Measurements from ENCODE around the gene EEFSEC.
"Not testable (repeated sequence)": the region's sequence is repeated elsewhere in the genome, so short reads cannot be mapped to it uniquely, and the experiment has no call there.

Gene EEFSEC

DNA sequence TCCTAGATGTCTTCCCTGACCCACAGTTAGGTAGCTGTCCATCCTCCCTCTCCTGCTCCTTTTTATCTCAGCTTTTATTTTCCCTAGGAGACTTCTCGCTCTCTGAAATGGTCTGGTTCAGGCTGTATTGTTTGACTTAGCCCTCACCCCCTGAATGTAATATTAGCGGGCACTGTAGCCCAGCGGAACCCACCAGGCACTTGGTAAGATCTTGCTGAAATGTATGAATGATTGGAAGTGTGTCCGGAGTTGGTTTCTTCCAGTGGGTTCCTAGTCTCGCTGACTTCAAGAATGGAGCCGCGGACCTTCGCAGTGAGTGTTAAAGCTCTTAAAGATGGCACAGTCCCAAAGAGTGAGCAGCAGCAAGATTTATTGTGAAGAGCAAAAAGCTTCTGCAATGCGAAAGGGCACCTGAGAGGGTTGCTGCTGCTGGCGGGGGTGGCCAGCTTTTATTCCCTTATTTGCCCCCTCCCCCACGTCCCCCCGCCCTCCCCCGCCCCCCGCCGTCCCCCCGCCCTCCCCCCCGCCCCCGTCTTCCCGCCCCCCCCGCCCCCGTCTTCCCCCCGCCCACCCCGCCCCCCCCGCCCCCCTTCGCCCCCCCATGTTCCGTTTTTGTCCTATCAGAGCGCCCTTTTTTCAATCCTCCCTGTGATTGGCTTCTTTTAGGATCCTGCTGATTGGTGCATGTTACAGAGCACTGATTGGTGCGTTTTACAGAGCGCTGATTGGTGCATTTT, 694 bp upstream of the EEFSEC start:
- DNase-seq = peak; percentile 28

DNA sequence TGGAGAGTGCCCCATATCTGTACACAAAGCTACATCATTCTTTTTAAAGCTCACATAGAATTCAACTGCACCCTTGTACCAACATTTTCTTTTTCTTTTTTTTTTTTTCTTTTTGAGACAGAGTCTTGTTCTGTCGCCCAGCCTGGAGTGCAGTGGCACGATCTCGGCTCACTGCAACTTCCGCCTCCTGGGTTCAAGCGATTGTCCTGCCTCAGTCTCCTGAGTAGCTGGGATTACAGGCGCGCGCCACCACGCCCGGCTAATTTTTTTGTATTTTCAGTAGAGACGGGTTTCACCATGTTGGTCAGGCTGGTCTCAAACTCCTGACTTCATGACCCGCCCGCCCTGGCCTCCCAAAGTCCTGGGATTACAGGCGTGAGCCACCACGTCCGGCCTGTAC, 1.1 kb downstream of the EEFSEC start:
- not testable (repeated sequence) for DNase-seq

DNA sequence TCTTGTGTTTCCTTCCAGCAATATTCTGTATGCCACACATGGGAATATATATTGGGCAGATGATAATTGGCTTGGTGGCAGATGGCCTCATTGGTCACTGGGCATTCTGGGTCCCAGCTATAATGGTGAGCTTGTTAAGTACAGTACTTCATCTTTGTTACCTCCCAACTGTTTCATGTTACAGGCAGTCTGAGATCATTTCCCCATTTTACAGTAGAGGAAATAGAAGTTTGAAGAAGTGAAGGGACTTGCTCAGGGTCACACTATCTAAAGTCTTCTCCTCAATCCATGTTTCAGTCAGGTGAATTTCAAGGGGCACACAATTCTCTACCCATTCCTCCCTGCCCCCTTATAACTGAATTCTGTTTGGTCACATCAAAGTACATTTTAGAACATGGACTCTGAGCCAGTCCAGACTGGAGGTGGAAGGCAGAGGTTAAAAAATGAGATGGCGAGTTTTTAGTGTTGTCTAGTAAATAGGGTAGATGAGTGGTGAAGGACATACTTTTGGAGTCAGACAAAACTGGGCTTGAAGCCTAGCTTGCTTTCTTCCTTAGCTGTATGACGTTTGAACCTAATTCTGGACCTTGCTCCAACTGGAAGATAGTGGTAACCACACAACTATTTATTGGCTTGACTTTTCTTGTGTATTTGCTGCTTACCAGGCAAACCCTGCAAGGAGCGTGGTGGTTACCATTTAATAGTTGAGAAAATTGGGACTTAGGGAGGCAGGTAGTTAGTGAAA, 2.5 kb downstream of the EEFSEC start:
- DNase-seq = no peak

DNA sequence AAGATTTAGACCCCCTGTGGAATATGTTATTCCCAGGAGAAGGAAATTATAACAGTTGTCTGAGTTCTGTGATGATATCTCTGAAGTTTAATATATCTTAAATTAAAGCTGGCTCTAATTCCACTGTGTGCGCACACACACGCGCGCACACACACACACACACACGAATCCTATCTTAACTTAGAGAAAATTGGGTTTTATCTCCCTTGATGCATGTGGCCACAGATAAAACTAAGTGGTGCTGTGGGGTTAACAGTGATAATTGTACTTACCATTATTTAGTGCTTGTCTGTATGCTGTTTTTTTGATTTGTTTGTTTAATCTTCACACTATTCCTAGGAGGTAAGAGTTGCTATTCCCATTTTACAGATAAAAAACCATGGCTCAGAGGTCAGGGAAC, 7.4 kb downstream of the EEFSEC start:
- DNase-seq = no peak

DNA sequence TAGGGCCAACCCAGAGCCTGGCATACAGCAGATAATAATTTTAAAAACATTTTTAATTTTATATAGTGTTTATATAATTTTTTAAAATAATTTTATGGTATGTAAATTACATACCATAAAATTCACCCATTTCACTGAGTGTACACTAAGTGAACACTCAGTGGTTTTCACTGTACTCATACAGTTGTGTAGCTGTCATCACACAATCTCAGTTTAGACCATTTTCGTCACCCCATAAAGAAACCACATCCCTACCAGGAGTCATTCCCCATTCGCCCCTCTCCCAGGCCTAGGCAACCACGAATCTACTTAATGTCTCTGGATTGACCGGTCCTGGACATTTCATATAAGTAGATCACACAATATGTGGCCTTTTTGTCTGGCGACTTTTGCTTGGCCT, 10.2 kb downstream of the EEFSEC start:
- DNase-seq = no peak

DNA sequence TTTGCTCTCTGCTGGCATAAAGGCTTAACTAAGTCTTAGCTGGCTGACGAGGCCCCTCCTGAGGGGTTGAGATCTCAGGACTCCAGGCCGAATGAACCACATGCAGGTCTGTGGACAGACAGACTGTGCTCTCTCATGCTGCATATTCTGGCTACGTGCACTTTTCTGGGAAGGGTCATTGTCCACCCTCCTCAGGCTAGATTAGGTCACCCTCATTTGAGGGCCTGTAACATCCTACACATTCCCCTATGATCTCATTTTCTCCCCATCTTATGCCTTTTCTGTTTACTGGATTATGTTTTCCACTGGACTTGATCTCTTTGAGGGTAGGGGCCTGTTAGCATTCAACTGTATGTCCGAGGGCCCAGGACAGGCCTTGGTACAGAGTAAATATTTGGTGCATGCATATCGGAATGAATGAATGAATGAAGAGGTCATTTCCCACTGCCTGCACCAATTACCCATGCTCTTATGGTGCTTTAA, 13.7 kb downstream of the EEFSEC start:
- DNase-seq = no peak

DNA sequence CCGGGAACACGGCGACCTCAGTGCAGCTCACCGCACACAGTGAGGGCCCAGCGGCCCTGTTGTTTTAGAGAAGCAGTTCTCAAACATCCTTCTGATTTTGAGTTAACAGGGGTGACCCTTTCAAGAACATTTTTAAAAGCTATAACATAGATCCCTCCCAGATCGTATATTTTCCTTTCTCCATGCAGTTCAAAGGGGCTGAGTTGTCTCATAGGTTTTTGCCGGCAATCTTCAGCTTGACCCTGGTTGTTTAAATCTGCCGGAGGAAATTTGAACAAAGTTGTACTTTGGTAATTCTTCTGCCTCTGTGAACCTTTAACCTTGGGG, 14.3 kb downstream of the EEFSEC start:
- no peak for DNase-seq

DNA sequence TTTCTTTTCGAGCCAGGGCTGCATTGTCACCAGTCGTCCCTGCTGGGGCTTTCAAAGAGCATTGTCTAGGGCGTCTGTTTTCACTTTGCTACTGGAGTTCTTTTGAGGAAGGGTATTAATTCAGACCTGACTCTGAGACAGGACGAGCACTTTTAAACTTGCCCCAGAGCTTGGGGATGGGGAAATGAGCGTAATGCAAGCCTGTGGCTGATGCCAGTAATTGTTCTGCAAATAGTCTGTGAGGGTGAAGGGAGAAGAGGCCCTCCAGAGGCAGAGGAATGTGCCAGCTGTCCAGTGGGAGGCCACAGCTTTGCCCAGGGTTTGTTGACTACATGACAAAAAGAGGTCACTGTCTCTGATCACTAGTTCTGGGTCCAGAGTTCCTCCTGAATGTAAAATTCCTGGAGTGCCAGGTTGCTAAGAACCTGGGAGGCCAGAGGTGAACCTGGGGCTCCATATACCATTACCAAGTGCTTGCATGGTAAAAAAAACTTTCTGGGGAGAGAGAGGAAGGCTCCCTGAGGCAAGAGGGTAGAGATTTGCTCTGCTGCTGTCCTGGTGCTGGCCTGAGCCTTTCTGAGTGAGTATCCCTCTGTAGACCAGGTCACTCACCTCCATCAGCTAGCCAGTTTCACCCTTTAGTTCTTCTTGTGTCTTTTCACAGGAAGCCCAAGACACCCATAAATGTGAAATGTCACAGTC, 14.8 kb downstream of the EEFSEC start:
- DNase-seq = no peak

DNA sequence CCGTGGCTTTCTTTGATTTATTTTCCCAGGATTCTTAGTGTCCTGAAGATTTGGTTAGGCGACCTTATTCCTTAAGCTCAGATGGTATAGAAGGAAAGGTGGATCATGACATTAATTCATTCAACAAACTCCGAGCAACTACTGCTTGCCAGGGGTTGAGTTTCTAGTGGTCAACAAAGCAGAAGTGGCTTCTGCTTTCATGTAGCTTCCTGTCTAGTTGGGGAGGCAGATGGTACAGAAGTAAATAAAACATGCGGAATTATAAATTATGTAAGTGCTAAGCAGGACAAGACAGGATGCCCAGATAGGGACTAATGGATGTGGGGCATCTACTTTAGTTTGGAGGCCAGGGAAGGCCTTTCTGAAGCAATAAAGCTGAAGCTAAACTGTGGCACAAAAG, 15.6 kb downstream of the EEFSEC start:
- DNase-seq = no peak

DNA sequence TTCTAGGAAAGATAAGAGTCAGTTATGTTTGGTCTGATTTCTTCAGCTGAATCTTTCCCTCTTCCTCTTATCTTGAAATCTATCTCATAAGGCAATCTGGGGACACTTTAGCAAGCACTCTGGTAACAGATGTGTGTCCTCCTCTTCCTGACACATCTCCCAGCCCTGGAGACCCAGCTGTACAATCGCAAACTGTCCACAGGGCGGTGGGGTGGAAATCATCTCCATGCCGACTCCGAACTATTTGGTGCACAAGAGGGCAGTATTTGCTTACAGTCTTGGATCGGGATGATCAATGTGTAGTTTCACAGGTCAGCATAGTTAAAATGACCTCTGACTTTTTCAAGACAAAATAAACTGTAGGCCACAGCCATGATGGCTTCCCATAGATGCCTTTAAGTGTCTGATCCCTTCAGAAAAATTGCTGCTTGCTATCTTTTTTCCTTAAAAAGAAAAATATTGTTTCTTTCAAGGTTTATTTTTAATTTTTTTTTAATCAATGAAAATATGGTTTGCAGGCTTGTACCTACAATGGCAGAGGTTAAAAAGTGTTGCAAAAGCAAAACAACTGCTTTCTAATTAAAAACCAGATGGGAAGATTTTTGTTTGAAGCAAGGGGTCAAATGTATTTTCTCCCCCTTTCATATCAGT, 17.7 kb downstream of the EEFSEC start:
- no peak for DNase-seq

DNA sequence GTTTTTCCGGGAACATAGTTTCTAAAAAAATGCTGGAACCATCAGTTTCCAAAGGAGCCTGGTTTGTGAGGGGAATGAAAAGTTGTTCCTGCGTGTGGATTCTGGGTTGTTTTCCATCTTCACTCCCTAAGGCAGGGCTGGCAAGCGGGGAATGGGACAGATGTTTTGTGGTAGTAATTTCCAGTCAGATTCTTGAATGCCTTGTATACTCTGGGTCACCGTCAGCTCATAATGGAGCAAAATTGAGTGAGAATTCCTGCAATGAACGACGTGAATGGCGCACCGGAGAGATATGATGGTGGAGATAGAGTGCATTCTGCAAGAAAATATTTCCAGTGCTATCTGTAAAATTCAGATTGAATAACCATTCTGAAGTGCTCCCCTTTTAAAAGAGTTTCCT, 19.9 kb downstream of the EEFSEC start:
- DNase-seq = no peak

DNA sequence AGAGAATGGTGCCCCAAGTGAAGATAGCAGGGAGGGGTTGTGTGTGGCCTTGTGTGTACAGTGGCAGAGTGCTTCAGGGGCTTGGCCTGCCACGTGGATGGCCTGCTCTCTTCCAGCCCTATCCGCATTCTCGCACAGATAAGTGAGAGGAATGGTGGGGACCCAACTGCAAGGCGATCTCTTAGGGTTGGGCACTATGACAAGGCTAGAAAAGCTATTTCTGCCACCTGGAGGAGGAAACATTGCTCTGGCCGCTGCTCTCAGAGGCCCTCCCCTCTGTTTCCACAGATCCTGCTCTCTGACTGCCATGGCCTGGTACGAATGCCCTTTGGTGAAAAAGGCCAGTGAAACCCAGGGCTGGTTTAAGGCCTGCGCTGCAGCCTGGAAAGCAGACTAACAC, 20.6 kb downstream of the EEFSEC start:
- no peak for DNase-seq

DNA sequence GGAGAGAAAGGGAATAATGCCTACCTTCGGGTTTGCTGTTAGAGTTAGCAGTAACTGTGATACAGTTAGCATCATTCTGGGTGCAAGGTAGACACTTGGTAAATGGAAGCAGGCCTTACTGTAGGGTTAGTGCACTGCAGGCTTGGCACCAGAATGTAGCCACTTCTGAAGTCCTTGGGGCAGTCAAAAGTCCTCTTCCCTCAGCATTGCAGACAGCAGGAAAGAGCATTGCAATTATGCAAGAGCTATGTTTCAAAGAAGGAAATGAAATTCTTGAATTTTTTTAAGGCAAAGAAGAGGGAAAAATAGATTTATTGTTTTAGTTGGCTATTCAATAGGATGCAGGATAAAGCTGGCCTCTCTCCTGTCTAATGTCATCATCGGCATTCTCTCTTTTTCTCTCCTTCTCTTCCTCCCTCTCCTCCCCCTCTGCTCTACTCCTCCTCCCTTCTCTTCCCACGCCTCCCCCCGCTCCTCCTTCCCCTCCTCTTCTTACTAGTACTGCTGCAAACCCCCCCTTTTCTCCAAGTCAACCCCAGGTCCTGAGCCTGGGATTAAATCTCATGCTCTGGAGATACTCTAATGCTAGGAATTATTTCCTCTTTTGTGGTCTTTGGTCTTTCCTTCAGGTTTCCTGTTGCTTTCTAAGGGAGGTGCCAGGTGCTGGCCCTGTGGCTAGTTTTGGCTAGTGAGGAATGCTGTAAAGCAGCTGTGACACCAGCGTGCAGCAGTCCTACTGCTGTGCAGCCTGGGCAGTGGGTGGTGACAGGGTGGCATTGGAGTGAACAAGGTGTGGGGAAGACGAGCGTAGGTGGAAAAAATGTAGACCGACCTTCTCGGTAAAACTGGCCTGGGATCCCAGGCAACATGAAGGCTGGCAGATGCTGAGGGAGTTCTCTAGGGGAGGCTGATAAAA, 21.7 kb downstream of the EEFSEC start:
- DNase-seq = no peak

DNA sequence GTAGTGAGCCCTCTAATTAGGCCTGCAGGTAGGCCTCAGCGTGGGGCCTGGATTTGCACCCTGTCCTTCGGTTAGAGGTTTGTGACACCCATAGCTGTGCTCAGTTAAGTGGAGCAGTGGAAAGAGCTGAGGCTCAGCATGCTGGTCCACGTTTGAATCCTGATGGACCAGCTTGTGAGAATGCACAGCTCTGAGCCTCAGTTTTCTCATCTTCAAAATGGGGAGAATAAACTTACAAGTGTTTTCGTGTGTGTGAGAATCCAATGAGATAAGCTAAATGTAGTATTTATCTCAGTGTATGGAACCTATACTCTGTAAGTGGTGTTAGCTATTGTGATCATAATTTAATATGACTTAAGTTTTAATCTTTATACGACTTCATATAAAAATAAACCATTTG, 22.5 kb downstream of the EEFSEC start:
- DNase-seq = no peak

DNA sequence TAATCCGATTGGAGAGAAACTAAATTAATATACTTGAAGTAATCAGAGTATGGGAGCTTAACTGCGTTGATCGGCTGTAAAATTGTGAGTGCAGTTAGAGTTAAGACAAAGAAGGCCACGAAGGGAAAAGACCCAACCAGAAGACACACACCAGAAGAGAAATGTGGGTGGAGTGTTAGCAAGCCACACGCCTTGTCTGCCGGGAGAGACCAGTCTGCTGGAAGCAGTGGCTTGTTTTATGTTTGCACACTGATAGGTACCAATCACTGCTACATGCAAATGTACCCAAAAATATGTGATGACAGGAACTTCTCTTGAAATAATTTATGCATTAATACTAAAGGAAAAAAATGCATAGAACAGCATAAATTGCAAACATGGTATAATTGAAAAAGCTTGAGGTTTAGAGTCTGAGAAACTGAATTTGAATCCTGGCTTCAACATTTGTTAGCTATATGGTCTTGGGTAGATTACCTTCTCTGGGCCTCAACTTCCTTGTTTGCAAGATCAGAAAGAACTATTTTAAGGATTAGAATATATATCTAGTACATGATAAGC, 23.1 kb downstream of the EEFSEC start:
- no peak for DNase-seq

DNA sequence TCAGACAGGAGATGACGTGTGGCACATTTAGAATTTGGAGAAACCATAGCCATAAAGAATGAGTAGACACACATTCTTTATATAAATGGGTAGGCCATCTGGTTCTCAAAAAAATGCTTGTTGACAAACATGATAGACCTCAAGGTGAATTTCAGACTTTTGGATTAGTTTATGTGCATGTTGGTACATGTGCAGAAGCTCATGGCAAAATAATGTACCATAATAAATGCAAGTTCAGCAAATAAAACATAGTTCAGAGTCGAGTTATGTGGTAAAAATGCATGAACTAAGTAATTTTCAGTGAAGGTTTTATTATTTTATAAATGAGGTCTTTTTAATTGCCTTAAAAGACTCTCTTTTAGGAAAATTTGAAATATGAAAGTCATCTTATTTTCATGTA, 24.6 kb downstream of the EEFSEC start:
- DNase-seq = no peak

DNA sequence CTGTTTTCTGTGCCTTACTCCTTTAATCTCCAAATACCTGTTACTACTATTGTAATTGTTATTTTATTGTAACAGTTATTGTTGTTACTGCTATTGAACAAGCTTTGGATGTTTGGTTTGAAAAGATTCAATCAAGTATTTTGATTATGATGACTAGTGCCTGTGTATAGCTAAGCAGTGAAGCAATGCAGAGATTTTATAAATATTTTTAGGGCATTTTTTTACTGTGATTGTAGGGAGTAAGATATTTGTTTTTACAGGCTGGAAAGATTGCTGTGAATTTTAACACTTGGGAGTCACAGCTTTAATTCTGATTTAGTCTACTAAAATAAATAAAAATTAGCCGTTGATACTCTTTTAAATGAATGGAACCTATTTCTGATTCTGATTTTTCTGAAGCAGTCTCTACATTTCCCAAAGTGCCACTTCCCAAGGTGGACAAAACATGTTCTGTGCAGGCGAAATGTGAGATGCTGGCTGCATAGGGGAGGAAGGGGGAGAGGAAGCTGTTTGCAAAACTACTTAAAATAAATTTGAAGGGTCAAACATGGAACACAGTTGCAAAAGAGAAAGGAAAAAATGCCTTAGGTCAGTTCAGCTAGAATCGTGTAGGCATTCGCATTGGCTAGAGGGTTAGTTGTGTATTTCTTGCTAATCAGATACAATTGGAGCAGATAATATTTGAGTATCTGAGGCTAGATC, 25.7 kb downstream of the EEFSEC start:
- DNase-seq = no peak

DNA sequence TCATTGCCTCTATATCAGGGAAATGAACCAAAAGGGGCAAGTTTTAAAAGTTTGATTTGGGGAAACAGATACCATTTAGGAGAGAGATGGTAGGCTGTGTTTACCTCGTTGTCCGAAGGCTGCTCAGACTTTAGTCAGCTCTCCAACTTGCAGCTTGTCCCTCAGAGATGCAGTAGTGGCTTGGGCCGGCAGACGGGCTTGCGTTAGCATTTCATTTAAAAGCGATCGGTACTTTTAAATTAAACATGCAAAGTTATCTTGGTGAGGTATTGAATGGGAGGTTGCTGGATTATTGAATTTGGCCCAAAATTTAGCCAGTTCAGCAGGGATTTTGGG, 26.2 kb downstream of the EEFSEC start:
- no peak for DNase-seq

DNA sequence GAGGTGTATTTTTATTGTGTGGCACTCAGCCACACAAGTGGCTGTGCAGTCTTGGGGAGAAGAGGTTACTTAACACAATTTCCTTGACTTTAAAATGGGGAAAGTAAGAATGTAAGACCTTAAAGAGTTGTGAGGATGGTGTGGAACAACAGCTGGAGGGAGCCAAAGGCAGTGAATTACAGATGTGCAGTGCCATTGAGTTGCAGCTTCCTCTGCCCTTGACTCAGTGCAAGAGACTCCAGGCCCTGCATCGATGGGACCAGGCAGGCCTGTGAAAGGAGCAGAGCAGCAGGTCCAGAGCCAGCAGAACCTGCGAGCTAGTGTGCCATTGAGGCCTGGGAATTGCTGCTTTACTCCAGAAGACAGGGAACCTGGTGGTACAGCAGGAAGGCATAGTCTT, 27.2 kb downstream of the EEFSEC start:
- DNase-seq = no peak

DNA sequence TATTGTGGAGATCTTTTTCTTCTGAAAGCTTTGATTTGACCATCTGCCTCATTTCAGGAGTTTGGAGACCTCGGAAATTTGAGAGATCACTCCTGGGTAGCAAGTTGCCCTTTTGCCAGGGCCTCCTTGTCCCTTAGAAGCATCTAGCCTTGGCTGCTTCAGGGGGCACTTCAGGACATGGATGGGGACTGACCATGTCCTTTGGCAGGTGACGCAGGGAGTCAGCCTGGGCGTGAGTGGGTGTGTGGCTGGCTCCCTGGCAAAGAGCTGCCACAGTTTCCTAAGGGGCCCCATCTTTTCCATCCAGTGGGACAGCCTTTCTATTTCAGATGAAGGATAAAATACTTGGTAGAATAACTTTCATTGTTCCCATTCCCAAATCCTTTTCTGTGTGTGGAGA, 27.6 kb downstream of the EEFSEC start:
- no peak for DNase-seq

DNA sequence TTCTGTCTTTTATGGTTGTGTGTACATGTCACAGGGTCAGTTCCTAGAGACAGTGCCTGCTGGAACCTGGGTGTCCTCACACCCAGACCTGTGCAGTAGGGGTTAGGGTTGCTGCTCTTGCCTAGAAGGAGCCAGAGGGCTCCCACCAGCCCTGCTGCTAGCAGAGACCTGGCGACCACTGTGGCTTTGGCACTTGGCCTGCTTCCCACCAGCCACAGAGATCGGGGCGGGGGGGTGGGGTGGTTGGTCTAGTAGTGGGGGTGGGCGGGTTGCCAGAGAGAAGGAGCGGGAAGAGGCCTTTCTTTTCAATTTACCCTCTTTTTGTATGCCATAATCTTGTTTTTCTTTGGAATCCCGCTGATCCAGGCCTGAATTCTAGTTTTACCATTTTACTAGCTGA, 29.4 kb downstream of the EEFSEC start:
- DNase-seq = no peak

Data from activated T-cell treated with anti-CD3 and anti-CD28 coated beads, Interleukin-2, amount 50 U/mL, for 1 hour (primary cell).